ENCODE results near the gene NAT10.

Gene NAT10

DNA sequence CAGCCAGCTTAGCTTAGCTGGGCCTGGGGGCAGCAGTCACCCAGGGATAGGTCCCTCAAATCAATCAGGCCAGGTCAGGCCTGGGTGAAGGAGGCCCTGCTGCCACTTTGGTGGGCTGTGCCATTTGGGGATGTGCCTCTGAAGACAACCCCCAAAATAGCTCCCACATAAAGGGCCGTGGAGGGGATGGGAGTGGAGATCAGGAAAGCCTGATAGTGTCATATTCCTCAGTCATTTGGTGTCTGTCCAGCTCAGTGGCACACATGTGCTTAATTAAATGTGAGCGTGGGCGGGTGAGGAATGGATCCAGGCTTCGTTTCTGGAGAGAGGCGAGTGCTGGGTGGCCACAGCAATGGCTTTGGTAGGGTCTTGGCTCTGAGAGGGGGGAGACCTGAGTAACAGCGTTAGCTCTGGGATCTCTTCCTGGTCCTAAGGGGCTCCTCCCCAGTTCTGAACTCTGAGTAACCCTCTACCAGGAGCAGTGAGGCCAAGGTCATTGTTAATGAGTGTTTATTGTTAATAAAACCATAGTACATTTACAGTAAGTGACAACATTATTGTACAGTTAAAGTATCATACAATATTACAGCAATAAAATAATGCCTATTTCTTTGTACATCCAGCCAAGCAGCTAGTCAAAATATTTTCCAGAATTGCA, 45.2 kb downstream of the NAT10 start:
- no peak for DNase-seq (ENCODE audit: low read depth)

GRCh38 chr11:34151166-34151565, 45.7 kb downstream of the NAT10 start:
- no peak for DNase-seq (ENCODE audit: low read depth)

- no peak for DNase-seq (ENCODE audit: low read depth)
Observed at GRCh38 chr11:34151916-34152845, 46.8 kb downstream of the NAT10 start.

DNA sequence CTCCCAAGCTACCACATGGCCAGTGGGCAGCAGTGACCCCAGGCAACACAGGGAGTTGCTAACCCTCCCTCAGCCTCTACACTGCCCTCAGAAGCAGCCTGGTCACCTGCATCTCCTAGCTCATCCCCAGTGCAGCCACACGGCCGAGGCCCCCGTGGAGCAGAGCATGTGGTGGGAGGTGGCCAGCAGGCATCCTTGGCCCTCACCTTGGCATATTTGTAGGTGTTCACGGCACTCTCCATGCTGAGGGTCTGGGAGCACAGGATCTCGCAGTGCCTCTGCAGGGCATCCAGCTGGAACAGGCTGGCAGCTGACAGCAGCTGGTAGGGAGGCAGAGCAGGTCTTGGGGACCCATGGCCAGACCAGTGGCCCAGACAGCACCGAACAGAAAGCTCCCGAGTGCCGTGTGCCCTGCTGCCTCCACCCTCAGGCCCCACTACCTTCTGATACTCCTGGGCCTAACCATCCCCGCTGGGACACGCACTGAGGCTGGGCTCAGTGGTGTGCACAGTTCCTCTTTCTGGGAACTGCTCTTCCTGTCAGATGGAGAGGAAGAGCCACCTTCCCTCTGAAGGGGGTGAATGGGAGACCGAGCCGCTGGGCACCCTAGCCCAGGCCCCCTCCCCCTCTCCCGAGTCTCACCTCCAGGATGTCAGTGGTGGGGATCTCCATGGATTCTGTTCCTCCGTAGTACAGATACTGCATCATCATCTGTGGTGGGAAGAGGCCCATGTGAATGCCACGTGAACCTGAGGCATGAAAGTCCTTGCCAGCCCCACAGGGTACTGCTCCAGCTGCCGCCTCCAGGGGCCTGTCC, 48.8 kb downstream of the NAT10 start:
- no peak for DNase-seq (ENCODE audit: low read depth)

- DNase-seq (ENCODE audit: low read depth) = no peak
Observed at GRCh38 chr11:34155057-34155756, 49.8 kb downstream of the NAT10 start.

DNA sequence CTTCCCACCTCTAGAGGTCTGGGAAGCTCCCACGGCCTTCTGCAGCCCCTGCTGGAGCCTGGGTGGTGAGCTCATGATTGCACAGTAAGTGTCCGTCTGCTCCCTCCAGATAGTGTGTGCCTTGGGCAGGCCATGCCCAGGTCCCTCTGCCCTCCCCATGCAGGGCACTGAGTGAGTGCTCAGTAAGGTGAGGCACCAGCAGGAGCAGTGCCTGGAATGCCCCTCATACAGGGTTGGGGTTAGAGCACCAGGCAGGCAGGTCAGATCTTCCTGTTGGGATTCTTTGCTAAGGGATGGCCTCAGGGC, 50.3 kb downstream of the NAT10 start:
- no peak for DNase-seq (ENCODE audit: low read depth)

DNA sequence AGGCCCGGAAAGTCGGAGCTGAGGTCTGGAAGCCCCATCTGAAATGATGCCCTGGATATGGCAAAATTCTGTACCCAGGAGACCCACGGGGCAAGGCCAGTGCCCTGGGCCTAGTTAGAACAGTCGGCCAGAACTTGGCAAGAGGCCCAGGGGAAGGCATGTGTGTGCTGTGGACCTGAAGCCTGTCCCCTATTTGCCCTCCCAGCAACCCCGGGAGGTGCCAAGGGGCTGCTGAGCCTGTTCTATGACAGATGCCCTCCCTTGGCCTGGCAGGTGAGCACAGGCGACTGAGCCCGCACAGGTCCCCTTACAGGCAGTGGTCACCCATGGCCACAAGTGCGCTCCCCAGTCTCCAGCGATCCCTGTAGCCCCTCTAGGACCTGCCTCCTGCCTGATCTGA, 51.7 kb downstream of the NAT10 start:
- DNase-seq (ENCODE audit: low read depth) = no peak

GRCh38 chr11:34158661-34159060, 53.2 kb downstream of the NAT10 start:
- DNase-seq (ENCODE audit: low read depth) = no peak

DNA sequence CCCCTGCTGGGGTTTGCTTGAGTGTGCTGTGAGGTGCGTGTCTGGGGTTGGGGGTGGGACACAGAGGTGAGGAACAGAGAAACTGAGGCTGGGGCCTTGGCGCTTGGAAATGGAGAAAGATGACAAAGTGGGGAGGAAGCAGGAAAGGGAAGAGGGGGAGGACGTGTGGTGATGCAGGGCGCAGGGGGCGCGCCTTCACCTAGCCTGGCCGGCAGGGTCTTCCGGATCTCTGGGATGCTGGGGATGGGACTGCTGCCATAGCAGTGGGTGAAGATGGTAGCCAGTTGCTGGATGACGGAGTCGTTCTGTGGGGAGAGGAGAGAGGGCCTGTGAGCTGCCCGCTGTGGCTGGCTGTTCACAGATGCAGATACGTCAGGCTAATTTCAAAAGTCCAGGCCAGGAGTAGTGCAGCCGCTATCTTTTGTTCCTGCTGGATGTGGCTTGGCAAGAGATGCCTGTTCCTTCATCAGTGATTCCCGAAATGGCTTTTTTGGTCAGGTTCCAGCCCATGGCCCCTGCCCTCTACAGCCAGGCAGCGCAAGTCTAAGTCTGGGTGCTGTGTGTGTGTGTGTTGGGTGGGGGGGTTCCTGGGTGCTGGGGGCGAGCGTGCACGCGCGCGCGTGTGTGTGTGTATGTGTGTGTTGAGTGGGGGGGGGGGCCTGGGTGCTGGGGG, 54.8 kb downstream of the NAT10 start:
- no peak for DNase-seq (ENCODE audit: low read depth)

DNA sequence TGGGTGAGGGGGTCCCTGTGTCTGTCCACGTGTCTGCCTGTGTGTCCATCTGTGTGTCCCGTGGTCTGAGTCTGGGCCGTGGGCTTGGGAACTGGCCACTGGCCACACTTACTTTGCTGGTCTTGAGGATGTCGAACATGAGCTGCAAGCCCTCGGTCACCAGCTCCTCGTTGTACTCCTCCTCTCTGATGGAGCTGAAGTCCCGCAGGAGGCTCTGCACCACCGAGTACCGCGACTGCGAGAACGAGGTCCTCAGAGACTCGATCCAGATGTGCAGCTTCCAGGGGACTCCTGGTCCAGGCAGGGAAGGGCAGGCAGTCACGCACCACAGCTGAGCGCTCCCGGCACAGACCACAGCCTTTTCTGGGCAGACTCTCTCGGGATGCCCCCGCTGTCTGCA, 55.4 kb downstream of the NAT10 start:
- DNase-seq (ENCODE audit: low read depth) = no peak

- no peak for DNase-seq (ENCODE audit: low read depth)
Observed at GRCh38 chr11:34161361-34161760, 55.9 kb downstream of the NAT10 start.

DNA sequence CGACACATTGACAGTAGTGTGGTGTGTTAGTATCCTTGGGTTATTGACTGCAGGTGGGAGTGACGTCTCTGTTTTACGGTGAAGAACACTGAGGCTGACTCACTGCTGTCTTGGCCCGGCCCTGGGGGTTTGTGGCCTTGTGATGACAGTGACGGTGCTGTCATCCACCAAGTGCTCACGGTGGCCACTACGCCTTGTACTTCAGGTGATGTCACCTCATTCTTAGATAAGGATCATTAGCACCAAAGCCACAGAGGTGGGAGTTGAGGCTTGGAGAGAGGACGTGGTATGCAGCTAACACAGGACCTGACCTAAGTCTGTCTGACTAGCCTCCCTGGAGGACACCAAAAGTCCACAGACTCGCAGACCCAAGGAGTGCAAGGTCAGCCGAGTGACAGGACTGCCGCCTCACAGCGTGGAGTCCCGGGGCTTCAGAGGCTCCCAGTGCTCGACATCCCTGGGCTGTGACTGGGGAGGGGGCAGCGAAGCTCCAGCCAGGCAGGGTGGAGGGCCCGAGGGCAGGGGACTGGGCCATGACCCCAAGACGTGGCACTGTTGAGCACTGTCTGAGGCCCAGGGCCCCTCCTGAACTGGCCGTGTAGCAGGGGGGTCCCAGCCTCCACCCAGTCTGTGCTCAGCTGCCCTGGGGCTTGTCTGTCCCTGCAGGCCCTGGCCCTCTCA, 56.5 kb downstream of the NAT10 start:
- DNase-seq (ENCODE audit: low read depth) = no peak

DNA sequence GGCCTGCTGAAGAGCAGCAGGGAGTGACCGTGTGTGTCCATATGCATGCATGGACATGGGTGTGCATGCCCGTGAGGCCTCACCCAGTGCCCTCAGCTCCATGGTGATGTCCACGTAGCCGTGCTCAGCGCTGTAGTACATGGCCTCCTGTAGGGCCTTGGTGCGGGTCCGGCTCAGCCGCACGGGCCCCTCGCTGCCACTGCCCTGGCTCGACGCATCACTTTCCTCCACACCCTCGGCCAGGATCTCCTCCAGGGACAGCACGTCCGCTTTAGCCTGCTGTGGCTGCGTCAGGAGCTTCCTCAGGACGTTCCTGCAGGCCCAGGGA, 57.0 kb downstream of the NAT10 start:
- no peak for DNase-seq (ENCODE audit: low read depth)

DNA sequence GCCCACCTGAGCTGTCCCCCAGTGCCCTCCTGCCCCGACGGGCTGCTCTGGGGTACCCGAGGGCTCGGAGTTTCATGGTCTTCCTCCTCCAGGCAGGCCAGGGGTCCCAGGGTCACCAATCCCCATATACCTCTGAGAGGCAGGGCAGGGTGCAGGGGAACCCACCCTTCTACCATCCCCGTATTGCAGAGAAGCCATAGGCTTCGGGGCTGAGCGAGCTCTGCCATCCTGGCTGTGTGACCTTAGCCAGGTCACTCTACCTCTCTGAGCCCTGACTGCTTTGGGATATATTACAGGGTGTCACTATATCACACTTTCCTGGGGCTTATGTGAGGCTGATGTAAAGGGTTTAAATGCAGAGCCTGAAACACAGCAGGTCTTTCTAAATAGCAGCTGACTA, 57.4 kb downstream of the NAT10 start:
- DNase-seq (ENCODE audit: low read depth) = no peak

DNA sequence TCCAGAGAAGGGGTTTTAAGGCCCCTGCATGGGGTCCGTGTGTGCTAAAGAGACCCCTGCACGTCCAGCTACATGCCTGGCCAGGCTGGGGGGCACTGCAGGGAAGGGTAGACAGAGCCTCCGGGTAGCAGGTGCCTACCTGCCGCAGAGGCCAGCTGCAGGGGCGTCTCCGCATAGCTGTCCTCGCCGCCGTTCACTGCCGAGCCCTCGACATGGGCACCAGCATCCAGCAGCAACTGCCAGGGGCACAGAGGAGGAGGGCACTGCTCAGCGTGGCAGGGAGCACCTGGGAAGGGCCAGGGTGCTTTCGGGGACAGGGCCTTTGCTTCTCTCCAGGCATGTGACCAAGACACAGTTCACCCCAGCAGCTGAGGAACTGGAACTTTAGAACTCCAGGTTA, 59.7 kb downstream of the NAT10 start:
- DNase-seq (ENCODE audit: low read depth) = no peak

- no peak for DNase-seq (ENCODE audit: low read depth)
Observed at GRCh38 chr11:34165786-34166555, 60.5 kb downstream of the NAT10 start.

DNA sequence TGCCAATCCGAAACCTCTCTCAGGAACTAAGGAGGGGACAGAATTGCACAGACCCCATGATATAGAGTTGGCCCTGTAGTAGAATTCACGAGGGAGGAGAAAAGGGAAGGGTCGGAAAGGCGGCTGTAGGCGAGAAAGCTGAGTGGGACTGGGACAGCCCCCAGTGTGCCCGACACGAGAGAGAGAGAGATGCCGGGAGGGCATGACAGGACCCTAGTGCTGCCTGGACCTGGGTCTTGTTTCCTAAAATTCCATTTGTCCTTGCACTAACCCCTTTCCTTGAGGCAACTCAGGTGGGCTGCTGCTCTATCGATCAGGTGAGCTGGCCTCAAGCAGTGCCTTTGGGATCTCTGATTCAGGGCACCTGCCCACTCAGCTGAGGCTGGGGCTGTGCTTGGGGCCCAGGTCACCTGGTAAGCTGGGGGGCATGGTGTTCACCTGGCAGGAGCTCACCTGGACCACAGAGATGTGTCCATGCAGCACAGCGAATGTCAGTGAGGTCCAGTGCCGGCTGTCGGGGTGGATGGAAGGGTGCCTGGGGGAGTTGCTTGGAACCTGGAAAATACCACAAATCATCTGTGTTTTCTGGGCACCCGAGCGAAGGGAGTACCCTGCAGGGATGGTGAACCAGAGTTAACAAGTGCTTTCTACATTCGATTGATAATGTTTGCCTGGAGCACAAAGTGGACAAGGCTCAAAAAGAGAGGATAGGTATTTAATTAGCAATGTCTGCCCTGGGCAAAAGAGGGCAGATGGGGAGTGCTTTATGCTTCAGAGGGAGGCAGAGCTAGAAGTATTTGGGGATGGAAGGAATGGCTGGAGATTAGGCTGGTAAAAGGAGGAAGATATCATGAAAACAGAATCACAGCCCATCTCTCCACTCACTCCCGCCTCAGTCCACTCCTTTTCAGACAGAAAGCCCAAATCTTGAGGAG, 61.6 kb downstream of the NAT10 start:
- DNase-seq (ENCODE audit: low read depth) = no peak

DNA sequence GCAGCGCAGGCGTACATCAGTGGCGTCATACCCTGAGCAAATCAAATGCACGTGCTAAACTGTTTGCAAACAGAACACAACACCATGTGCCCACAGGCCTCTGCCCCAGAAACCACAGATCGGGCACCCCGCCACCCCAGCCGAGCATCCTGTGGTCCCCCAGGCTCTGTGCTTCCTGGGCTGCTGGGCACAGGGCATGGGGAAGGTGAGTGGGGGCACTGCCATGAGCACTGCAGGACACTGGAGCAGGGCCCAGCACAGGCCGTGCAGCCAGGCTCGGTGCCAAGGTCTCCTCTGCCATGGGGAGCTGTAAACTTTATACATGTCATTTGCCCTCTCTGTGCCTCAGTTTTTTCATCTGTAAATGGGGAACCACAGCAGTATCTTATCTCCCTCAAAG, 62.5 kb downstream of the NAT10 start:
- no peak for DNase-seq (ENCODE audit: low read depth)

Data from fibroblast of the conjunctiva (primary cell).